Adrenal gland (tissue), 5 donors: ENCODE measurements around the gene MTARC2.

ENCODE experiments used
- CTCF ChIP-seq, 6 experiments: fragments of 450-650 bp in 4 of 6; fragments of 200-600 bp in 2 of 6; sonication (generic) in 1 of 6; IDR thresholded peaks; 1 replicate in 5 of 6; 2 replicates in 1 of 6; pipeline versions ENCODE4 v1.5.1 to v1.8.0; 2016 to 2021; ENCODE audit warnings: antibody characterized with exemption in 6 of 6, mild to moderate bottlenecking in 2 of 6, moderate library complexity in 1 of 6
- POLR2A ChIP-seq, 2 donors: fragments of 450-650 bp; IDR thresholded peaks; one replicate each; pipeline ENCODE4 v1.6.1; 2017; ENCODE audit warnings: antibody characterized with exemption in 2 of 2, mild to moderate bottlenecking in 2 of 2, moderate library complexity in 1 of 2
- donor health status: DM: no; HTN: no; CAD: no.

- TF ChIP-seq CTCF (IDR thresholded peaks at IDR 0.05), result peak; percentile 47 to 88 (median 68)
- no peak for TF ChIP-seq POLR2A (IDR thresholded peaks at IDR 0.05)
Measured at GRCh38 chr1:220803401-220804201, 55.5 kb downstream of the MTARC2 start.
